LHCN-M2 (cell line): ENCODE measurements around the gene SMOC2. TPM values are rescaled to one million over a fixed set of nuclear protein-coding genes. Genes with fewer than 3 reads are reported as not detected.

ENCODE experiments used
- DNase-seq: peaks from one replicate; pipeline ENCODE4 v3.0.0-alpha.2; 2012; ENCODE audit warnings: low read depth
- polyA plus RNA-seq: library from polyadenylated mRNA; unstranded; fragments of >200 nt; gene quantifications from one replicate; pipeline ENCODE4 v1.2.1, GENCODE V29; 2012; ENCODE audit warnings: missing spikeins
- total RNA-seq: library from RNA; depleted of rRNA; stranded (reverse); fragments of >200 nt; gene quantifications from 2 replicates; pipeline ENCODE4 v1.2.3, GENCODE V29; 2014; rRNA removed

Gene SMOC2, protein sequence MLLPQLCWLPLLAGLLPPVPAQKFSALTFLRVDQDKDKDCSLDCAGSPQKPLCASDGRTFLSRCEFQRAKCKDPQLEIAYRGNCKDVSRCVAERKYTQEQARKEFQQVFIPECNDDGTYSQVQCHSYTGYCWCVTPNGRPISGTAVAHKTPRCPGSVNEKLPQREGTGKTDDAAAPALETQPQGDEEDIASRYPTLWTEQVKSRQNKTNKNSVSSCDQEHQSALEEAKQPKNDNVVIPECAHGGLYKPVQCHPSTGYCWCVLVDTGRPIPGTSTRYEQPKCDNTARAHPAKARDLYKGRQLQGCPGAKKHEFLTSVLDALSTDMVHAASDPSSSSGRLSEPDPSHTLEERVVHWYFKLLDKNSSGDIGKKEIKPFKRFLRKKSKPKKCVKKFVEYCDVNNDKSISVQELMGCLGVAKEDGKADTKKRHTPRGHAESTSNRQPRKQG
- total RNA-seq: not detected in 2 replicates
- not detected for polyA plus RNA-seq

DNA sequence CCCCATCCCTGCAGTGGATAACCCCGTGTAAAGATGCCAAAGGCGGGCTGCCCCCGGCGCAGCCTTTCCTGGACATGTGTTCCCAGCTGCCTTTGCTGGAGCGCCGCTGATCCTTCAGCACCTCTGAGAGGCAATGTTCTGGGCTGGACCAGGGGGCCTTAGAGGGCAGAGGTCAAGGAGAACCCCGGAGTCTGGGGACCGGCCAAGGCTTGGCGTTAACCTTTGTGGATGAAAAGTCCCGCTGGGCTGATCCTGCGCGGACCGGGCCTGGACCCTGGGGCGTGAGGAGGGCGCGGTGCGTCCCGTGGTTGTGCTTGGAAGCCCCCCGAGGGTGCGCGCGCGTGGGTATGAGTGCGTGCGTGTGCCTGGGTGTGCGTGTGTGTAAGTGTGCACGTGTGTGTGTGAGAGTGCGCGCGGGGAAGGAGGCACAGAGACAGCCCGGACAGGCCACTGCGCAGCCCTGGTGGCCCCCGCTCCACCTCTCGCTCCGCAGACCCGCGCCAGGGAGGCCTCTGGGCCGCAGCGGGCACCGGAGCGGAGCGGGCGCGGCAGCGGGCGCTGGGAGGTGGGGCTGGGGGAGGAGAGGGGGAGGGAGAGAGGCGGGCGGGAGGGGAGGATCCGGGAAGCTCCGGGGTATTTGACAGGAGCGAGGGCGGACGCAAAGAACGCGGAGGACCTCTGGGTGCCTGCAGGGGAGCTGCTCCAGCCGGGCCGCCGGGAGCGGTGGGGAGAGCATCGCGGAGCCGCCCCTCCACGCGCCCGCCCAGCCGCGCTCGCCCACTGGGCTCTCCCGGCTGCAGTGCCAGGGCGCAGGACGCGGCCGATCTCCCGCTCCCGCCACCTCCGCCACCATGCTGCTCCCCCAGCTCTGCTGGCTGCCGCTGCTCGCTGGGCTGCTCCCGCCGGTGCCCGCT lies at the start of gene SMOC2:
Gene SMOC2, plus strand, starts transcription at position 665 of the 914 bp plus-strand sequence. Its CDS starts 187 bp downstream, at position 852.
- no peak for DNase-seq

GRCh38 chr6:168393126-168393870 lies 47.7 kb upstream of the SMOC2 start:
- no peak for DNase-seq

DNA sequence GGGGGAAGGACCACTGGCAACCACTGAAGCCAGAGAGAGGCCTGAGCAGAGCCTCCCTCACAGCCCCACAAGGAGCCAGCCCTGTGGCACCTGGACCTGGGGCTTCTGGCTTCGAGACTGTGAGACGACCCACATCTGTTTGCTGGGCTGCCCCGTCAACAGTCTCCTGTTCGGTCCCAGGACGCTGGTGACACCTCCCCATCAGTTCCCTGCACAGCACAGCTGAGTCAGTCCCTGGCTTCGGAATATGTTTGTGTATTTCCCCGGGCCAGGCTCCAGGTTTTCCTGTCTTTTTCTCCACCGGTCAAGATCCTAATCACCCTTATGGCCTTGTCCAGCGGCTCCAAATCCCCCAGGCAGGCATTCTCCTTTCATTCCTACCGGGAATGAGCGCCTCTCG lies 46.4 kb upstream of the SMOC2 start:
- no peak for DNase-seq

DNA sequence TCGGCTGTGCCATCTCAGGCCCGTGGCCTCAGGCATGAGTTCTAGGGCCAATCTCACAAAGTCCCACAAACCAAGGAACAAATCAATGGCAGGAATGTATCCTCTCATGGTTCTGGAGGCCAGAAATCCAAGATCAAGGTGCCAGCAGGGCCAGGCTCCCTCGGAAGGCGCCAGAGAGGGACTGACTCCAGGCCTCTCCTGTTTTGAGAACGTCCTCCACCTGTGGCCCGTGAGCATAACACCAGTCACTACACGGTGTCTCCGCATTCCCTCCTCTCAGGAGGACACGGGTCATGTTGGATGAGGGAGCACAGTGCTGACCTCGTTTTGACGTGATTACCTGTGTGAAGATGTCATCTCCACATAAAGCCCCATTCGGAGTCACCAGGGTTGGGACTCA lies 45.0 kb upstream of the SMOC2 start:
- no peak for DNase-seq

GRCh38 chr6:168396561-168396960 lies 44.4 kb upstream of the SMOC2 start:
- no peak for DNase-seq

GRCh38 chr6:168397012-168397411 lies 44.0 kb upstream of the SMOC2 start:
- no peak for DNase-seq

- no peak for DNase-seq
These were observed 40.9 kb upstream of the SMOC2 start for GRCh38 chr6:168400037-168400436.

GRCh38 chr6:168403370-168404005 lies 37.5 kb upstream of the SMOC2 start:
- no peak for DNase-seq

DNA sequence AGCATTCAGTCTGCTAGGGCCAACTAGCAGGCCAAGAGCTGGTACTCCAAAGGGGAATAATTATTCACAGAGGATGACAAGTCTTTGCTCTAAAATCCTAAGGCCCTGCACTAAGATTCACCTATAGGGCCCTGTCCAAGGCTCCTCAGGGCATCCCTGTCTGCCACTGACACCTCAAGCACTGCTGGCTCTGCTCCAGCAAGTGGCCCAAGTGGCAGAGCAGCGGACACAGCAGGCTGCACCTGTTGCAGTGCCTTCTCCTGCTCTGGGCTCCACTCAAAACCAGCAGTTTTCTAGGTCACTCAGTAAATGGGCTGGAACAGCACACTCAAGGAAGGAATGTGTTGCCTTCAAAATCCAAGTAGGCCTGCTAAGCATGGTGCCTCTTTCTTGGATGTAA lies 36.4 kb upstream of the SMOC2 start:
- no peak for DNase-seq

- DNase-seq: no peak
These were observed 33.1 kb upstream of the SMOC2 start for GRCh38 chr6:168407842-168408241.

DNA sequence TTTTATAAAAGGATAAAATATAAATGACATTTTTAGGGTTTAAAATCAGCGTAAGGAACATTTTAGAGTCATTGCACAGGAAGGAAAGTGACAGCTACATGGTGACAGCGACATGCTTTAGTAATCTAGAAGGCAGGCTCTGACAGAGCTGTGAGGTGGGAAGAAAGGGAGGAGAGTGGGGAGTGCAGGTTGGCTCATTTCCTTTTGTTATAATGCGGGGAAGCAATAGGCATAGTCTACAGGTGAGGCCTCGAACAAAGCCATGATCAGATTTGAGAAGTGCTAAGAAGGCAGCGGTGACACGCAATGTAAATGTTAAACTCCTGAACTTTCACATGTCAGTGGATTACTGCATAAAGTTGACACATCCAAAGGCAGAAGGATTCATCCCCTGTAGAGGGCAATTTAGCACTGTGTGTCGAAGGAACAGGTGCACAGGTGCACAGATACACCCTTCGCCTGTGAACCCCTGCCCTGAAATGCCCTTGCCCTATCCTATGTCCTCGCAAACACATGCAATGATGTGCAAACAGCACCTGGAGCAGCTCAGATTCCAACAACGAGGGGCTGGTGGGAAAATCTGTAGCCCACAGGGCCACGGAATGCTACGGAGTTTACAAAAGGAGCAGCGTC lies 32.4 kb upstream of the SMOC2 start:
- no peak for DNase-seq

DNA sequence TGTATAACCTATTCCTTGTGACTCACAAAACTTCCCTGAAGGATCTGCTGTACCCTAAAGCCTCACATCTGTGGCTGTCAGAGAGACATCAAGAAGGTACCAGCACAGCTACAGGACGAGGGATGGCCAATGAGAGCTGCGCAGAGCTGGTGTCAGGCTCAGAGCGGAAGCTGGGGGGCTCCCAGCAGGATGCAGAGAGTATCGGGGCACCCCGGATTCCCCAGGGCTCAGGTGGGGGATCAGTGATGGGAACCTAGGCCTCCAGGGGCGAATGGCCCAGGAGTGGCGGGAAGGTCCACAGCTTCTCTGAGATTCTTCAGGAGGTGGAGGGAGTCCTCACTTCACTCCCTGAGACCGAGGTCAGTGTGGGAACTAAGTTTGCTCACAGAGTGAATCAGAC lies 30.9 kb upstream of the SMOC2 start:
- DNase-seq: no peak

DNA sequence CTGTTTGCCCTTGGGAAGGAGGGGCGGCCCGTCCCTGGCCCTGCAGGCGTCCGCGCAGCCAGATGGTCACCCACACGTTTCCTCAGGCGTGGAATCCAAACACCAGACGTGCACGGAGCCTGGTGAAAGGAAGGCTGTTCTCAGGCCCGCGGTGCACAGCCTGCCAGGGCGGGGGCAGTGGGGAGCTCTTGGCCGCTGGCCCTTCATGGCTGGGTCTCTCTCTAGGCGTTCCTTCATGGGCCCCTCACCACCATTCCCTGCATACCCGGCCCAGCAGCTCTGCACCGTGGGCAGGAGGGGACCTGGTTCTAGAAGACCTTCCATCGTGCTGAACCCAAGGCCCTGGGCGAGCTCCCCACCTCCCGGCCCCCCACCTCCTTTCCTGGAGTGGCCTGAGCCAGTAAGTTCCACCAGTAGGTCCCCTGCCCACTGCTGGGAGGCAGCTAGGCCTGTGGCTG lies 30.4 kb upstream of the SMOC2 start:
- DNase-seq: no peak

- no peak for DNase-seq
These were observed 29.9 kb upstream of the SMOC2 start for GRCh38 chr6:168411130-168411529.

- DNase-seq: no peak
These were observed 29.2 kb upstream of the SMOC2 start for GRCh38 chr6:168411793-168412192.

DNA sequence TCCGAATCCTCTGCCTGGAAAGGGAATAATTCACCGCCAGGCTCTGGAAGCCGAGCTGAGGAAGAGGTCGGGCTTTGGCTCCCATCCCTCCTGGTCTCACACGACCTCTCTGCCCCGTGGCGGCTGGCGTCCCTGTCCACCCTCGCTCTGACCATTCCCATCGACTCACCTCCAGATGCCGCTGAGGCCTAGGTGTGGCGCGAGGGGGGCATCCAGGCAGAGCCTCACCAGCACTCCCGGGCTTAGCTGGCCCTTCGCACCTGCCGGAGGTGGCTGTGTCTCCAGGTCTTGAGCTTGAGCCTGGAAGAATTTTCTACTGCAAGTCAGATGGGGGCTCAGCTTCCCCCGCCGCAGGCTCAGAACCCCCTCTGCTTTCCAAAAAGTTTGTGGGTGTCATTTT lies 28.5 kb upstream of the SMOC2 start:
- DNase-seq: no peak

GRCh38 chr6:168413018-168413720 lies 27.8 kb upstream of the SMOC2 start:
- DNase-seq: no peak

- no peak for DNase-seq
These were observed 27.1 kb upstream of the SMOC2 start for GRCh38 chr6:168413856-168414255.

DNA sequence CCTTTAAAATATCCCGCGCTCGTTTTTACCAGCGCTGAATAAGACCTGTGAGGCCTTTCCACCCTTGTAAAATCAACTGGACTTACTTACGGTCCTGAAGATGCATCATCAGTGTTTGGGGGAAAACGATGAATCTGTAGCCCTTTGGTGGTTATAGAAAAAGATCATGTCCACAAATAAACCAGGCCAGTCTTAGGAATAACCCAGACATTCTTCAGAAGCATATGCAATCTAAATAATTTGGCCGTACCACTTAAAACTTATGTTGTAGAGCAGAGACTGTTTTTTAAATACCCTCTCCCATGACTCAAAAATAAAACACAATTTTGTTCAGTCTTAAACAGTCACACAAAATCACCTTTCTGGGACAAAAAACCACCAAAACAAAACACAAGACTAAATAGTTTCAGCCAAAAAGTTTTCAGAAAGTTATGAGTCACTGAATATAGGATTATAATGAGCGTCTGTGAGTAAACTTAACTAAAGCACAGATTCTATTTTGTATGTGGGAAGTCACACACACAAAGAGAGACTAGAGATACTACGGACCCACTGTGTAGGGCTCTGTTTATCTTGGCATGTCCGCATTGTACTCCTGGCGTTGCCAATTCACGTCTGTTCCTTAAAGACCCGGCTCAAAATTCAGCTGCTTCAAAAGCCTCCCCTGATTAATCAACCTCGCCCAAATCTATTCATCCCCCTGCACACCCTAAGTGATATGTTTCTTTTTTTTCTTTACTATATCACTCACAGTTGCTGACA lies 26.5 kb upstream of the SMOC2 start:
- DNase-seq: no peak
